GM12878 (cell line): ENCODE data around the gene PCAT6. TPM values are rescaled to one million over a fixed set of nuclear protein-coding genes. Genes with fewer than 3 reads are reported as not detected.

Experiments used
- ATAC-seq: fragments of 200-7000 bp; cut with Tn5 transposase; 3 replicates; pipeline ENCODE4 v1.9.1; 2020; ENCODE audit warnings: mild to moderate bottlenecking, moderate library complexity
- BruUV-seq: library from RNA; stranded (reverse); fragments of 400-500 nt; replicated peaks from 2 replicates; lab custom pipeline; 2021; lab: Mats Ljungman, UMichigan
- CTCF ChIA-PET: fragments of 300-600 bp; sonication (Branson Sonifier 250); formaldehyde crosslinking; extraction: SDS; loops from one replicate; lab custom pipeline; 2021; ENCODE audit warnings: inconsistent platforms; lab: Yijun Ruan, JAX
- POLR2A ChIA-PET: fragments of 350-600 bp; formaldehyde crosslinking; extraction: SDS; loops from one replicate; lab custom pipeline; 2021; ENCODE audit warnings: inconsistent platforms; lab: Charles Lee
- RAD21 ChIA-PET: fragments of 300-600 bp; sonication (Branson Sonifier 250); formaldehyde crosslinking; loops from one replicate; lab custom pipeline; 2023; ENCODE audit warnings: antibody characterized with exemption; ENCODE audit not compliant: unreplicated experiment; lab: Charles Lee
- SMC1A ChIA-PET: fragments of 300-600 bp; sonication (Branson Sonifier 250); formaldehyde crosslinking; loops from one replicate; lab custom pipeline; 2023; ENCODE audit not compliant: unreplicated experiment, uncharacterized antibody; lab: Charles Lee
- DNase-seq: peaks from one replicate; pipeline ENCODE4 v3.0.0-alpha.2; 2011; ENCODE audit warnings: low read depth, low spot score
- FAIRE-seq: peaks from 3 replicates; lab custom pipeline; 2011; peaks lifted over from hg19 to GRCh38; lab: Jason Lieb, UNC
- H2AFZ ChIP-seq: 2 replicates; pipeline ENCODE4 v1.6.0; 2011; ENCODE audit warnings: low read depth, low read length, control low read depth; ENCODE audit not compliant: control insufficient read depth
- H3K27ac ChIP-seq: 2 replicates; pipeline ENCODE4 v1.5.1; 2011; ENCODE audit warnings: control low read depth; ENCODE audit not compliant: control insufficient read depth, insufficient read depth
- H3K27me3 ChIP-seq, 2 experiments: replicated peaks in 1 of 2; 2 replicates each; pipeline versions ENCODE4 v1.6.0 to v1.6.1; 2011; ENCODE audit warnings: low read length in 1 of 2; ENCODE audit not compliant: control insufficient read depth in 2 of 2, insufficient read depth in 2 of 2
- H3K36me3 ChIP-seq, 2 experiments: 2 replicates each; pipeline ENCODE4 v1.5.1; 2011; ENCODE audit warnings: low read length in 1 of 2; ENCODE audit not compliant: control insufficient read depth in 2 of 2, insufficient read depth in 2 of 2
- H3K4me1 ChIP-seq: 2 replicates; pipeline ENCODE4 v1.6.1; 2011; ENCODE audit warnings: mild to moderate bottlenecking, low read length, moderate library complexity, mixed read lengths; ENCODE audit not compliant: control insufficient read depth, insufficient read depth
- H3K4me2 ChIP-seq: 2 replicates; pipeline ENCODE4 v1.6.0; 2011; ENCODE audit warnings: control low read depth; ENCODE audit not compliant: control insufficient read depth, insufficient read depth
- H3K4me3 ChIP-seq: fragments of 200-600 bp; sonication (generic); 2 replicates; pipeline ENCODE4 v1.5.1; 2016
- H3K79me2 ChIP-seq: 2 replicates; pipeline ENCODE4 v1.6.0; 2011; ENCODE audit warnings: low read length; ENCODE audit not compliant: control insufficient read depth, insufficient read depth
- H3K9ac ChIP-seq: 2 replicates; pipeline ENCODE4 v1.8.0; 2011; ENCODE audit warnings: low read length, control low read depth, mixed read lengths; ENCODE audit not compliant: control insufficient read depth, insufficient read depth
- H3K9me3 ChIP-seq: replicated peaks from 3 replicates; pipeline ENCODE4 v1.5.1; 2011; ENCODE audit warnings: mild to moderate bottlenecking, low read length; ENCODE audit not compliant: control insufficient read depth, insufficient read depth
- H4K20me1 ChIP-seq: 2 replicates; pipeline ENCODE4 v1.6.0; 2011; ENCODE audit not compliant: control insufficient read depth, insufficient read depth
- BCLAF1 ChIP-seq: fragments of 450-650 bp; IDR thresholded peaks from 2 replicates; pipeline ENCODE4 v1.6.1; 2017; ENCODE audit warnings: antibody characterized with exemption, mild to moderate bottlenecking, moderate library complexity
- CHD1 ChIP-seq: IDR thresholded peaks from 2 replicates; pipeline ENCODE4 v1.6.1; 2012; ENCODE audit warnings: low read depth, low read length, improper control_type of control experiment
- CHD4 ChIP-seq: fragments of 200-600 bp; sonication (generic); IDR thresholded peaks from 2 replicates; pipeline ENCODE4 v1.6.1; 2016; ENCODE audit warnings: mild to moderate bottlenecking
- CTCF ChIP-seq, 3 experiments: IDR thresholded peaks in 2 of 3; conservative IDR thresholded peaks in 1 of 3; 2 replicates each; pipeline ENCODE4 v1.5.1; 2011; ENCODE audit warnings: low read depth in 3 of 3, low read length in 3 of 3, mild to moderate bottlenecking in 3 of 3, control low read depth in 2 of 3, moderate library complexity in 2 of 3, inconsistent platforms in 1 of 3, mixed read lengths in 1 of 3; ENCODE audit not compliant: control insufficient read depth in 2 of 3, insufficient read depth in 1 of 3; ENCODE audit errors: extremely low read depth in 1 of 3
- EGR1 ChIP-seq, 2 experiments: IDR thresholded peaks; 1 replicate in 1 of 2; 2 replicates in 1 of 2; pipeline ENCODE4 v1.6.1; 2011 to 2012; ENCODE audit warnings: low read depth in 2 of 2, low read length in 2 of 2, borderline replicate concordance in 1 of 2, mild to moderate bottlenecking in 1 of 2, moderate library complexity in 1 of 2
- EP300 ChIP-seq, 2 experiments: fragments of 150-350 bp in 1 of 2; IDR thresholded peaks; 2 replicates each; pipeline ENCODE4 v1.6.1; 2011 to 2012; ENCODE audit warnings: low read depth in 2 of 2, low read length in 2 of 2, borderline replicate concordance in 1 of 2, improper control_type of control experiment in 1 of 2, inconsistent platforms in 1 of 2; ENCODE audit not compliant: control insufficient read depth in 1 of 2
- ESRRA ChIP-seq: IDR thresholded peaks from 2 replicates; pipeline ENCODE4 v1.6.1; 2012; ENCODE audit warnings: mild to moderate bottlenecking, low read length, improper control_type of control experiment
- EZH2 ChIP-seq: IDR thresholded peaks from 2 replicates; pipeline ENCODE4 v1.6.1; 2012; ENCODE audit warnings: low read depth, mild to moderate bottlenecking, control low read depth, inconsistent platforms, low read length, borderline replicate concordance; ENCODE audit not compliant: control insufficient read depth
- NFYB ChIP-seq: IDR thresholded peaks from 2 replicates; pipeline ENCODE4 v1.6.1; 2011; ENCODE audit warnings: low read depth, mild to moderate bottlenecking, low read length, improper control_type of control experiment, moderate library complexity; ENCODE audit not compliant: insufficient read depth
- PKNOX1 ChIP-seq: fragments of 450-650 bp; IDR thresholded peaks from 2 replicates; pipeline ENCODE4 v1.6.1; 2016; ENCODE audit warnings: mild to moderate bottlenecking
- RB1 ChIP-seq: fragments of 450-650 bp; formaldehyde crosslinking; IDR thresholded peaks from 2 replicates; pipeline ENCODE4 v1.6.1; 2017; ENCODE audit warnings: mild to moderate bottlenecking, borderline replicate concordance
- RFX5 ChIP-seq: IDR thresholded peaks from 2 replicates; pipeline ENCODE4 v1.6.1; 2011; ENCODE audit warnings: low read depth, low read length, improper control_type of control experiment
- SMAD1 ChIP-seq: fragments of 450-650 bp; IDR thresholded peaks from 2 replicates; pipeline ENCODE4 v1.6.1; 2018; ENCODE audit warnings: mild to moderate bottlenecking, low read depth; ENCODE audit not compliant: partially characterized antibody
- TBL1XR1 ChIP-seq: IDR thresholded peaks from 2 replicates; pipeline ENCODE4 v1.6.1; 2012; ENCODE audit warnings: low read depth, low read length, improper control_type of control experiment
- ZNF274 ChIP-seq: IDR thresholded peaks from one replicate; pipeline ENCODE4 v1.8.0; 2011; ENCODE audit not compliant: insufficient read length, insufficient read depth
- ZSCAN29 ChIP-seq: fragments of 450-650 bp; IDR thresholded peaks from 2 replicates; pipeline ENCODE4 v1.6.1; 2017; ENCODE audit warnings: mild to moderate bottlenecking, moderate library complexity
- WGBS: methylation state at CpG from one replicate; pipeline ENCODE4 v1.1.6; 2016; ENCODE audit warnings: low lambda C conversion rate; ENCODE audit not compliant: insufficient replicate concordance, insufficient coverage; ENCODE audit errors: missing lambda C conversion rate; 5-methylcytosine and 5-hydroxymethylcytosine counted together
- in situ Hi-C: fragments of 300-500 bp; cut with MboI; formaldehyde crosslinking; loops from 9 replicates; pipeline ENCODE4 v1.14.3; 2018; ENCODE audit warnings: mixed read lengths
- intact Hi-C: fragments of 100-400 bp; cut with micrococcal nuclease; formaldehyde crosslinking; loops from one replicate; pipeline ENCODE4 v1.14.2; 2022; ENCODE audit not compliant: unreplicated experiment
- polyA plus RNA-seq, 11 experiments: library from polyadenylated mRNA; depleted of rRNA in 4 of 11; unstranded in 6 of 11; stranded (reverse) in 5 of 11; fragments of >200 nt; fragmentation: Nextera tagmentation in 4 of 11; fragmentation: Illumina TruSeq in 1 of 11; extraction: Ambion mirVana in 4 of 11; extraction: Trizol in 1 of 11; gene quantifications; 1 replicate in 1 of 11; 2 replicates in 10 of 11; pipeline versions ENCODE4 v1.2.1 to v1.2.3, GENCODE V29; 2011 to 2016; ENCODE audit warnings: inconsistent platforms in 2 of 11, missing spikeins in 2 of 11, low read depth in 1 of 11
- total RNA-seq, 4 experiments: library from RNA; depleted of rRNA in 3 of 4; stranded (reverse); fragments of >200 nt in 3 of 4; fragmentation: Illumina TruSeq in 1 of 4; extraction: Trizol in 1 of 4; gene quantifications; 2 replicates each; pipeline versions ENCODE4 v1.2.1 to v1.2.3, GENCODE V29; 2013 to 2021

PCAT6 gene
- total and polyA plus RNA-seq, 10 of the 15 experiments (the other 5 are each of a cell fraction or from before 2014, with no cell fraction given): 0.16 to 0.83 (median 0.48) TPM; not detected in 4

GRCh38 chr1:202770135-202770534 is 40.6 kb upstream of the PCAT6 start:
- WGBS: 15% methylated on average over 2 of the region's 2 CpGs
- ChIA-PET CTCF (interaction anchor here (1.2 kb wide), 1 partner anchor 11 kb away, joined by 3 read pairs; no protein-coding TSS in a partner anchor), RAD21 (no interaction called here), POLR2A (no interaction called here), SMC1A (no interaction called here)
- in situ Hi-C loops (no loop called here), intact Hi-C loops (no loop called here)
- no peak overlapping the region for H3K4me2 ChIP-seq
- FAIRE-seq: no peak
- H3K9ac ChIP-seq: no peak overlapping the region
- H4K20me1 ChIP-seq: no peaks in the 10 kb centered on the region
- no peak for ATAC-seq
- no peak overlapping the region for H3K27ac ChIP-seq
- no peaks in the 10 kb centered on the region for H3K4me1 ChIP-seq
- no peaks in the 10 kb centered on the region for H3K9me3 ChIP-seq
- DNase-seq: no peak
- BruUV-seq: no TSS peak
- no peak overlapping the region for H2AFZ ChIP-seq
- no peaks in the 10 kb centered on the region for H3K79me2 ChIP-seq
- H3K4me3 ChIP-seq: no peak overlapping the region
- peaks cover 0 to 3% of the 10 kb centered on the region in 2 experiments; a peak in 3 of 4 replicates for H3K36me3 ChIP-seq
- no peaks in the 10 kb centered on the region for H3K27me3 ChIP-seq
- TF ChIP-seq EGR1 (IDR thresholded peaks at IDR 0.05; ENCODE audit: borderline replicate concordance in 1 of 2, low read depth in 2 of 2, low read length in 2 of 2) (no peak), TBL1XR1 (no peak), NFYB (no peak), PKNOX1 (no peak), CHD4 (no peak), RFX5 (no peak), ESRRA (no peak), RB1 (no peak), EZH2 (no peak), ZSCAN29 (no peak), ZNF274 (no peak), BCLAF1 (no peak), SMAD1 (no peak), CHD1 (no peak), CTCF (IDR thresholded peaks at IDR 0.05 in 2 of 3, conservative IDR thresholded peaks at IDR 0.05 in 1 of 3; ENCODE audit: control insufficient read depth in 2 of 3, extremely low read depth in 1 of 3, insufficient read depth in 1 of 3, low read depth in 3 of 3, low read length in 3 of 3) (no peak), EP300 (IDR thresholded peaks at IDR 0.05; ENCODE audit: borderline replicate concordance in 1 of 2, control insufficient read depth in 1 of 2, low read depth in 2 of 2, low read length in 2 of 2) (no peak)
